GM19324 (cell line): ENCODE results near the gene RUNX1.

Source experiments
- ATAC-seq: cut with Tn5 transposase; IDR thresholded peaks from one replicate; pipeline ENCODE4 v1.9.1; 2021; ENCODE audit warnings: mild to moderate bottlenecking, moderate library complexity; ENCODE audit not compliant: unreplicated experiment, low FRiP score

Gene RUNX1

GRCh38 chr21:35039595-35040289 is 9.4 kb downstream of the RUNX1 start:
- no peak for ATAC-seq

GRCh38 chr21:35038772-35039319 is 10.3 kb downstream of the RUNX1 start:
- ATAC-seq: no peak

- no peak for ATAC-seq
Observed at GRCh38 chr21:35037384-35037765, 11.7 kb downstream of the RUNX1 start.

GRCh38 chr21:35036465-35037383 is 12.4 kb downstream of the RUNX1 start:
- no peak for ATAC-seq

- ATAC-seq: no peak
Observed at GRCh38 chr21:35035581-35035980, 13.5 kb downstream of the RUNX1 start.

GRCh38 chr21:35035116-35035515 is 14.0 kb downstream of the RUNX1 start:
- ATAC-seq: no peak

- no peak for ATAC-seq
Observed at GRCh38 chr21:35034203-35034926, 14.7 kb downstream of the RUNX1 start.

- no peak for ATAC-seq
Observed at GRCh38 chr21:35032474-35033263, 16.4 kb downstream of the RUNX1 start.

GRCh38 chr21:35028451-35028978 is 20.6 kb downstream of the RUNX1 start:
- ATAC-seq: no peak

- ATAC-seq: no peak
Observed at GRCh38 chr21:35027563-35028450, 21.3 kb downstream of the RUNX1 start.

- ATAC-seq: peak; percentile 87
Observed at GRCh38 chr21:35026617-35027562, 22.2 kb downstream of the RUNX1 start.

GRCh38 chr21:35026153-35026500 is 23.0 kb downstream of the RUNX1 start:
- no peak for ATAC-seq

GRCh38 chr21:35025206-35026152 is 23.6 kb downstream of the RUNX1 start:
- no peak for ATAC-seq

- ATAC-seq: no peak
Observed at GRCh38 chr21:35024513-35024912, 24.6 kb downstream of the RUNX1 start.

GRCh38 chr21:35024071-35024420 is 25.1 kb downstream of the RUNX1 start:
- no peak for ATAC-seq

- ATAC-seq: no peak
Observed at GRCh38 chr21:35023396-35024070, 25.6 kb downstream of the RUNX1 start.
